ENCODE measurements around the gene OR7C2.

DNA sequence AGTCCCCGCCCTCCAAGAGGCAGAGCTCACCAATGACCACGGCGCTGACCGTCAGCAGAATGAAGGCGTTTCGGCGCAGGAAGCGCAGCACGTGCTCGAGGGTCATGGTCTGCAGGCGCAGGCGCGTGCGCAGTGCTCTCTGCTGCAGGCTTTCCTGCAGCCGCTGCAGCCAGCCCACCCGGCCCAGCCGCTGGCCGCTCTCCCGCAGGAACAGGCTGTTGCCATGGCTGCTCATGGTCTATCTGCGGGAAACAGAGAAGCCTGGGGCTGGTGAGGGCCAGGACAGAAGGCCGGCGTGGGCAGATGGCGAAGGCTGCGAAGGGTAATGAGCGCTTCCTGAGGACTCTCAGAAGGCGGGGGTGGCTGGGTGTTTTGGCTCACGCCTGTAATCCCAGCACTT lies 31.4 kb downstream of the OR7C2 start:
- TF ChIP-seq POLR2AphosphoS5 (IDR thresholded peaks at IDR 0.05; ENCODE audit: low read depth, low read length) (no peak), TAF1 (IDR thresholded peaks at IDR 0.05; ENCODE audit: borderline replicate concordance, insufficient read depth, low read length) (no peak), FOXP2 (optimal IDR thresholded peaks at IDR 0.05; ENCODE audit: borderline replicate concordance, extremely low read depth, extremely low read length, insufficient read depth) (no peak)

All from PFSK-1 (cell line).